NCI-H1694 (cell line): ENCODE data around the gene C2orf92.

Experiments used
- DNase-seq: peaks from one replicate; lab custom pipeline; 2025; lab: John Stamatoyannopoulos, UW

Gene C2orf92

GRCh38 chr2:97714084-97714949, 44.8 kb downstream of the C2orf92 start:
- no peak for DNase-seq

- DNase-seq, result no peak
These were observed 45.6 kb downstream of the C2orf92 start for GRCh38 chr2:97714950-97715652.

GRCh38 chr2:97715951-97716694, 46.6 kb downstream of the C2orf92 start:
- no peak for DNase-seq

- DNase-seq, result no peak
These were observed 47.4 kb downstream of the C2orf92 start for GRCh38 chr2:97716695-97717612.

GRCh38 chr2:97717613-97717995, 48.1 kb downstream of the C2orf92 start:
- DNase-seq, result no peak

GRCh38 chr2:97718051-97718882, 48.8 kb downstream of the C2orf92 start:
- DNase-seq, result no peak

- DNase-seq, result no peak
These were observed 49.4 kb downstream of the C2orf92 start for GRCh38 chr2:97718942-97719341.

GRCh38 chr2:97719362-97720155, 50.0 kb downstream of the C2orf92 start:
- DNase-seq, result no peak

- no peak for DNase-seq
These were observed 51.2 kb downstream of the C2orf92 start for GRCh38 chr2:97720746-97721145.

- DNase-seq, result no peak
These were observed 52.7 kb downstream of the C2orf92 start for GRCh38 chr2:97722227-97722626.

GRCh38 chr2:97723156-97724072, 53.9 kb downstream of the C2orf92 start:
- DNase-seq, result no peak

- no peak for DNase-seq
These were observed 54.5 kb downstream of the C2orf92 start for GRCh38 chr2:97724073-97724410.

- no peak for DNase-seq
These were observed 55.0 kb downstream of the C2orf92 start for GRCh38 chr2:97724501-97724900.

GRCh38 chr2:97724946-97725688, 55.6 kb downstream of the C2orf92 start:
- DNase-seq, result no peak

- no peak for DNase-seq
These were observed 57.0 kb downstream of the C2orf92 start for GRCh38 chr2:97726261-97727064.

- no peak for DNase-seq
These were observed 57.8 kb downstream of the C2orf92 start for GRCh38 chr2:97727296-97727695.

GRCh38 chr2:97728091-97728731, 58.7 kb downstream of the C2orf92 start:
- DNase-seq, result no peak
